GM18870 (cell line): Measurements from ENCODE around the gene C1orf174.

ENCODE experiments used
- ATAC-seq: cut with Tn5 transposase; IDR thresholded peaks from one replicate; pipeline ENCODE4 v1.9.1; 2021; ENCODE audit warnings: moderate library complexity; ENCODE audit not compliant: unreplicated experiment

Gene C1orf174

DNA sequence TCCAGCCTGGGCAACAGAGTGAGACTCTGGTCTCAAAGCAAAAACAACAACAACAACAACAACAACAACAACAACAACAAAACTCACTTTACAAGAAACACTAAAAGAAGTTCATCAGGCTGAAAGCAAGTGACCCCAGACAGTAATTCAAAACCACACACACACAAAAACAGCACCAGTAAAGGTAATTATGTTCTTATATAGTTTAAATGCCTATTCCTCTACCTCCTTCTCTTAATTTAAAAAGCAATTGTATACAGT lies 1.7 kb downstream of the C1orf174 start:
- ATAC-seq = no peak

DNA sequence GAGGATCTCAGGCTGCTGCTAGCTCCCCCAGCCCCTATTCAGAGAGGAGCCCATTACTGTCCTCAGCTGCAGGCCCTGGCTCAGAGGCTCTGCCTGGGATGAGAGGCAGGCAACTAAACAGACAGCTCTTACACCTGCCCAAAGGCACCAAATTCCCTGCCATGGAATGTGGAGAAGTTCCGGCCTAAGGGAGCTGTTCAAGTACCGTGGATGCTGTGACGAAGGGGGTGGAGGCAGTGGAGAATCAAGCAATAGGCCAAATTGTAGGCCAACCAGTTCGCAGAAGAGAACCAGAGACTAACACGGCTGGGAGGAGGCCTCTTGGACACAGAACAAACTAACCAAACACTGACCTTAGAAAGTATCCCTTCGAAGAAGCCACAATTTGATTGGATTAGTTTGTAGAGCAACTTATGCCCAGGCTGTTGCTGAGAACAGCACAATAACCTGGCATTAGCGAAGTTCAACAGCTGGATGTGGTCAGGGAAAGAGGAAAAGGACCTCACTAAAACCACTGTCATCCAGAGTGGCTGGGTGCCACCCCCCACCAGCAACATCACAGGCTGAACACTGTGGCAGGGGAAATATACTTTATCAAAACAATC lies 3.6 kb downstream of the C1orf174 start:
- ATAC-seq = no peak

DNA sequence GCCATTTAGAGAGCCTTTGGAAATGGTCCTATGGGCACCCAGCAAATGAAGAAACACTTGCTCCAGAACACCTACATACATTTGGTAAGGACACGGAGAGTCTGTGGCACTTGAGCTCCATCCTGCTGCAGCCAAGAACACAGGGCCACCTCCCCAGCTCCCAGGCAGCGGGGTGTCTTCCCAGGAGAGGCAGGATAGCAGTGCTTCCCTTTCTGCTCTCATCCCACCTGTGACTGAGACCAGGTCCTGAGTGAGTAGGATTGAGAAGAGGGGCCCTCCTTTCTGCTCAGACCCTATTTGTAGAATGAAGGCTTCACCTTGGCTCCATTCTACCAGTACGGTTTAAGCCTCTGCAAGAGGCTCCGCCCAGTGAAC lies 4.1 kb downstream of the C1orf174 start:
- no peak for ATAC-seq

DNA sequence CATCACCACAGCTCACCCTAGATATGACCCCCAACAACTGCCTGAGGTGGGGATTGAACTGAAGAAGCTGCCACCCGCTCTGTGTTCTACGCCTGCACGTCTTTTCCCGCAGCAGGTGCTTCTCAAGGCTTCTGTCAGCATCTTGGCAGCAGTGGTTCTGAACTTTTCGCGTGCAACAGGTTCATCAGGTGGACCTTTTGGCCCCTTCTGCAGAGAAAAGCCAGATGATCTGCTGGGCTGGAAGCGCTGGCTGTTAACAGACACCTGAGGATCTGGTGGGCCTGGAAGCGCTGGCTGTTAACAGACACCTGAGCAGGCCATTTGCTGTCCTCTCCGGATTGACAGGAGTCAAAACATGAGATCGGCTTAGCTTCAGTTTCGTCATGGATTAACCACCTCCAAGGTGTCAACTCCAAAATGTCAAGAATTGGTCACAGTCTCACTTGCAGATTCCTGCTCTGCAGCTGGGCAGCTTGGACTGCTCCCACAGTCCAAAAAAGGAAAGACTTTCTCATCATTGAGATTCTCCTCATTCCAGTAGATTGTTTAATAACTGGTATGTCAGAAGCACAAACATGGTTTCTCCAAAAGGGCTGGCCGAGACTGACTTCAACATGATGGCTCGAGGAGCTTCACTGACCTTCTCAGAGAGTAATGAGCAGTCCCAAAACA lies 4.7 kb downstream of the C1orf174 start:
- ATAC-seq = no peak

DNA sequence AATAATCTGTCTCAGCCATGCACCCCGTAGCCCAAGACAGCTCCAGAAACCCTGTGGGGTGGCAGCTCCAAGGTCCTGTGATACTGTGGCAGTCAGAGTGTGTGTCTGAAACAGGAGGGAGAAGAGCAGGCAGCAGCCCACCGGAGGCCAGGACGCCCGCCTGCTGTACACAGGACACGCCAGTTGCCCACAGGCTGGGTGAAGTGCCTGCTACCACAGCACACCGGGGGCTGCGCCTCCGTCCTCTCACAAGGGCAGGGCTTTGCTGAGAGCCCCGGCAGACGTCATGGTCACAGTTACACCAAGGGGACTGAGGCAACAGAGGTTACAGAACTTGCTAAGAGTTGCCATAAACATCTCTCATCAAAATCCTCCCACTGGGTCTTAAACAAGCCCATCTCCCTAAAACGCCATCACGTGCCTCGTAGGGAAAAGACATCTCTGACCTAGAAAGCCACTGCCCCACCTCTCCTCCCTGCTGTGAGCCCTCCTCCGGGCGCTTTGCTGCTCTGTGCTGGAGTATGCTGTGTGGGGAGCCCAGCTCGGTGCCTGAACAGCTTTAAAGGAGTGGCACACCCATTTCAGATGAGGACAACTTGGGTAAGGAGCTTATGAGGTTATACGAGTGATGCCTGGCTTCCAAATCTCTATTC lies 5.3 kb downstream of the C1orf174 start:
- ATAC-seq = no peak

DNA sequence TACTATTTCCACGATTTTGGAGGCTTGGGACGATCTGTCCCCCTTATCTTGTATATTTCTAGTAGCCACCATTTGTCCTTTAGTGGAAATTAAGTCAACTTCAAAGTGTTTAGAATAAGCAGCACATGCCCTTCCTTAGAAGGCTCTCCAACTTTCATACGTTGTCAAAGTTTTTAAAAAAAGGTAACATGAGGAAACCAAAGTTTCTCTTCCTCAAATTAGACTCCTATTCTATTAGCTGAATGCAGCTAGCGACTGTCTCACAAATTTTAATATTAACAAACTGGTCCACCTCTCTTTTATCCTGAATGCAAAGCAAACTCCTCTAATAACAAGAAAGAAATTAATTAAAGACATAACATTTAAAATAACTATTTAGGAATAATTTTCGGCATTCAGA lies 6.9 kb downstream of the C1orf174 start:
- no peak for ATAC-seq

DNA sequence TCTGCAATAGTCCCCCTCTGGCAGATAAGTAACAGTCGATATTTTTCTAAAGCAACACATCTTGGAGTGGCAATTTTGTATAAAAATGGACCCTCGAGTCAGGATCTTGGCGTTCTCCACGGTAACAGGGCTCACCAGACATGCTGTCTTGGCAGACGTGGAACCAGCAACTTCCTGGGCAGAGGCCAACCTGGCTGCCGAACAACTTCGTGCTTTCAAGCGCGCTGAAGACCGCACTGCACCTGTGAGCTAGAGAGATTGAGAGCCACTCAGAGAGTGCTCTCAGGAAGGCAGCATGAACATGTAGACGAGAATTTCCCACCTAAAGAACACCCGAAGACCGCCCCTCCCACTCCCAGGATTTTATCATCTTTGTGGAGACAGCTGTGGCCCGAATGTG lies 7.3 kb downstream of the C1orf174 start:
- no peak for ATAC-seq

DNA sequence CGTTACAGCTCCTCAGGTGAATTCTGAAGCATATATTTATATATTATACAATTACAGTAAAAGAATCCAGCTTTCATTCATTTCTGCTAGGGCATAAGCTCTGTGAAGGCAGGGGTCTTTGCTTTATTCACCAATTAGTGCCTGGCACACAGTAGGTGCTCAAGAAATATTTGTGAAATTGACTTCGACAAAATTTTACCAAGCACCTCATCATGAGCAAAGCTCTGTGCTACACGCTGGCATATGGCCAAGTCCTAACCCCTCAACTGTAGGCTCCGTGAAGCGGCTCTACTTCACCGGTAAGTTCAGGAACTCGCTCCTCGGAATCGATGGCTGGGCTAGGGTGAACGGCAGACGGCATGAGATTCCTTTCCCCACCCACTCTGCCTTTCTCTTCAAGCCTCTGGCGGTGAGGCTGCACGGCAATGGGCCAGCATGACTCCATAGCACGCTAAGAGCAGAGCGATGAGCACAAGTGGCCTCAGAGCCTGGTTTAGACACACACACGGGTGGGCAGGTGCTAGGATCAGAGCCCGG lies 8.7 kb downstream of the C1orf174 start:
- ATAC-seq = no peak

DNA sequence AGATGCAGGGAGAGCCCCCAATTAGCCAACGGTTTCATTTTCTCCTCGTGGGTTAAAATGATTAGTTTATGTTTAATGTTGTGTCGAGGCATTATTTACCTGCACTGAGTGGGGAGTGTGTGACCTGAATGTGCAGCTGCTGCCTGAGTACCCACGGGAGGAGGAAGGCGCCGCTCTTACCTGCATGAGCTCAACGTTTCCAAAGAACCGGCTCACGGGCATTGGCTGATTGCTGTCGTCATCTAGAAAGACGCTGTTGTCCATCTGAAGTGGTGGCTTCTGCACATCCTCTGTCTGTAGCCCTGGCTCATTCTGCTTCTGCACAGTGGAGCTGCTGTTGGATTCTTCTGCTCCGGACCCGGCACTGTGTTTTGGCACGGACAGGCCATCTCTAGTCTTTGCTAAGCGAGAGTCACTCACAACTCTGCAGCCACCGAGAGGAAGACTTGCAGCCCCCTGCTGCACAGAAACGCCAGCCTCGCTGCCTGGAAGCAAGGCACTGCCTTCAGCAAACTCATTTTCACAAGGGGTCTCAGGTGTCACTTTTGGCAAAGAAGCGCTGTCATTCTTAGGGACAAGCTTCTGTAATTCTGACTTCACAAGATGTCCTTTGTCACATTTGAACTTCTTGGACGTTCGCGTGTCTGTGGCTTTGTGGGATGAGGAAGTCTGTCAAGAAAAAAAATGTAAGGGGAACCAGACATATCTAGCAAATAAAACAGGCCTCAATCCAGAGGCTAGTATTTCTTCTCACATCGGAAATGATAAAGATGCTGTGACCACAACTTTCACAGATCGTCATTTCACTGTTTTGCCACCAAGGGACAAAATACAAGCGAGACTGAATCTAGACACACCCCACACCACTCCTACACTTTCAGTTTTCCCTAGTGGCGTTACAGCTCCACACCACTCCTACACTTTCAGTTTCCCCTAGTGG lies 9.4 kb downstream of the C1orf174 start:
- ATAC-seq = no peak

DNA sequence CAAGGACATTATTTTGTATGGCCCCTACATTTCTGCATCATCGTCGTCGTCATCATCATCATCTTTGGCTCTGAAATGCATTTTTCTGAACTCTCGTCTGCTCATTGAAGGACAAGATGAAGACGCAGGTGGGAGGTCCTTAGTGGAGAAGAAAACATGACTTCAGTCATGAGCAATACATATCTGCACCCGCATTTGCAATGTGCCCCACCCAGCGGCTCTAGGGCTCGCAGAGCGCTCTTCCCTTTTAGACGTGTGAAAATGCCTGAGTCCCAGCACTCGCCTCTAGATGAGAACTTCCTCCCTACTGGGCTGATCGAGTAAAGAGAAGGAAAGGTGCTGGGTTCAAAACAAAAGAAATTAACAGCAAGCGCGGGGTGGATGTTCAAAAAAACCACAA lies 10.1 kb downstream of the C1orf174 start:
- no peak for ATAC-seq

DNA sequence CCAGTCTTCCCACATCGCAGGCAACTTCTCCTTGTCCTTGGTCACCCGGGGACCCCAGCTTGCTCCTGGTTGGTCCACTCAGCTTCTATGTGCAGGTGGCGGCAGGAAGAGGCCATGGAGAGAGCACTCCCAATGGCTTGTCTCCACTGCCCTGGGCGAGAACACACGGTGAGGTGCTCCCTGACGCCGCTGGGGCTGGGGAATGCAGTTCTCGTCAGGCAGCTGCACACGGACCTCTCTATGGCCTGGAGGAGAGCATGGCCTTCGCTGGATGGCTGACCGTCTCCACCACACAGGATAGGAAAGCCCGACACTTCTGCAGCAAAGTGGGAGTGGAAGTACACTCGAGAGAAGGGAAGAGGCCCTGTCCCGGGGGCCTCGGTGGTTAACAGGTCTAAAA lies 11.8 kb downstream of the C1orf174 start:
- no peak for ATAC-seq

DNA sequence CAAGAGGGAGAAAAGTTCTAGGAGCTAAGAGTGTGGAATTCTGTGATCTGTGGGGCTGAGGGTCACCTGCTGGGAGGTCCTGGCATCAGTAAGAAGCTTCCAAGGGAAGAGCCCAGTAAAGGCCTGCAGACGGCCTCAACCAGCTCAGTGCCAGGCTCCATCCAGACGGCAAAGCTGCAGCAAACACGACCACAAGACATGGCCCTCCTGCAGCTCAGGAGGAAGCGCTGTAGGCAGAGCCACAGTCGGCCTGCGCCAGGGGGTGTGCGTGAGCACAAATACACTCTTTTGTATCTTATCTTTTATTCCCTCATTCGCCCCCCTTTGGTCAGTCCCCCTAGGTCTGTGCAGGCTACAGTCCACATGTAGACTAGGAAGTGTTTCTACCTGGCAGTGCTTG lies 13.4 kb downstream of the C1orf174 start:
- ATAC-seq = no peak

DNA sequence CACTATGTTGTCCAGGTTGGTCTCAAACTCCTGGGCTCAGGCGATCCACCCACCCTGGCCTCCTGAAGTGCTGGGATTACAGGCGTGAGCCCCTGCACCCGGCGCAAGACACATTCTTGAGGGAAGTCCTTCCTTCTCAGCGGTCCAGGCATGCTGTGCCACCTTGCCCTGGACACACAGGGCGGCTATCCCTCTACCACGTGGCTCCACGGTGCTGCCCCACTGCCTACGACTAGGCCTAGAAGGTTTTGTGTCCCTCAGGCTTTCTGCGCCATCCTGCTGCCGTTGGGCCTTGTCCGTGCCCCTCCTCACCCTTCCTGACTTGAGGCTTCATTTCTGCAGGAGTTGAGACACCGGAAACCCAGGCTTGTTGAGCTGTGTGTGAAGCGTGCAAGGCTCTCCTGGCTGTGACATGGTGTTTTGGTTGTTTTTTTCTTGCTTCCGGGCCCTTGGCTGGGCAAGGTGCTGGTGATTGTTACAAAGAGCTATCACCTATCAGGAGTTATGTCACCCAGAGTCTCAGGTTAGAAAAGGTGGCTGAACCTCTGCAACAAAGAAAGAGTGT lies 13.9 kb downstream of the C1orf174 start:
- ATAC-seq = no peak

DNA sequence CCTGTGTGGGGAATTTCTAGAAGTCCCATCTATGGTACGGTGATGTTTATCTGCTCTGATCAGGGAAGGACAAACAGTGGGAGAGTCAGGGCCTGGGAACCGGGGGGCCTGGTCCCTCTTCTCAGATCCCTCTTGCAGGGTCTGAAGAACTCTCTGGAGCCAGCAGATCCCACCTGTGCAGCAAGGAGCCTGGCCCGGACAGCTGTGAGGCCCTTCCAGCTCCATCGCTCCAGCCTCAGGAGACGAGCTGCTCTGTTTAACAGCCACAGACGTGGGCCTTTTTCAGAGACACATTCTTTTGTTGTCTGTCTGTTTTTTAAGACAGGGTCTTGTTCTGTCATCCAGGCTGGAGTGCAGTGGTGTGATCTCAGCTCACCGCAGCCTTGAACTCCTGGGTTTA lies 14.5 kb downstream of the C1orf174 start:
- ATAC-seq = no peak

DNA sequence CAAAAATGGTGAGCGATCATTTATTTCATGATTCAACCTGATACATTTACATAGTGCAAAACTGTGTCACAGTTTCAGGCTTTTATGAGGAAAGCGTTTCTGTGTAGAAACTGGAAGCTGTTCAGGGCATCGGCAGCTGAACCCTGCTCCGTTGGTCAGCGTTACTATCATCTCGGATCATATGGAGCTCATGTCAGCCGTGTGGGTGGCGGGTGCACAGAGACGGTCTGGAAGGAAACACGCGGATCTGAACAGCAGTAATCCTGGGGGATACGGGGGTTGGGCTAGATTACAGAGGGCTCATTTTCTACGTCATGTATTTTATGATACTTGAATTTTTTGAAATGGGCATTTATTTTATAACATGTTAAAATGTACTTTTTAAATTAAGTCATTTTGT lies 15.1 kb downstream of the C1orf174 start:
- ATAC-seq = no peak

DNA sequence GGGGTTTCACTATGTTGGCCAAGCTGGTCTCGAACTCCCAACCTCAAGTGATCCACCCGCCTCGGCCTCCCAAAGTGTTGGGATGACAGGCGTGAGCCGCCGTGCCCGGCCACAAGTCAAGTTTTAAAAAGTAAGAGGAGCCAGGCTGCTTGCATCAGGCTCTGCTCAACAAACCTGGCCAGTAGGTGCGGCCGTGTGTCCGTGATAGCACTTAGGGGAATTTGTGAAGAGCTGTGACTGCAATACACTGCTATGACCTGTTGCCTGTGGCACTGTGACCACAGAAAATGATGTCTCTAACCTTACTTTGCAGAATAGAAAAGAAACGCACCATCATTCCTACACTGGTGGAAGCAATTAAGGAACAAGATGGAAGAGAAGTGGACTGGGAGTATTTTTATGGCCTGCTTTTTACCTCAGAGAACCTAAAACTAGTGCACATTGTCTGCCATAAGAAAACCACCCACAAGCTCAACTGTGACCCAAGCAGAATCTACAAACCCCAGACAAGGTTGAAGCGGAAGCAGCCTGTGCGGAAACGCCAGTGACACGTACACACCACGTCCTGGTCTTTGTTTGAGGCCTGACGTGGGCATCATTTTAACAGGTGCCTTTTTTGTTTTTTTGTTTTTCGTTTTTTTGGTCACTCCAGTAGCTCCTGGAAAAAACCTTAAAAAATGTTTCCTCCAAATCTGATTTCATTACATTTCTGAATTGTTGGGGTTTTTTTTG lies 16.7 kb downstream of the C1orf174 start:
- ATAC-seq = no peak

DNA sequence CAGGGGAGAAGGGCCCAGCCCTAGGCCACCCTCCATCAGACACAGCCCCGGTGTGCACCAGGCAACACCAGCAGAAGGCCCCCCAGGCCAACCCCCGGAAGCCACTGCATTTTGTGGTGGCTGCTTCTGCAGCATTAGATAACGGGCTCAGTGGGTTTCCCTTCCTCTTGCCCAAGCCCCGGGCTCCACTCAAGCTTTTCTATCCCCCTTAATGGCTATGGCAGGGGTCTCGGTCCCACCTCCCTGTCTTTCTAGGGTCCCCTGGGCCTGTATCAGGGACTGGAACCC lies 18.9 kb downstream of the C1orf174 start:
- no peak for ATAC-seq

DNA sequence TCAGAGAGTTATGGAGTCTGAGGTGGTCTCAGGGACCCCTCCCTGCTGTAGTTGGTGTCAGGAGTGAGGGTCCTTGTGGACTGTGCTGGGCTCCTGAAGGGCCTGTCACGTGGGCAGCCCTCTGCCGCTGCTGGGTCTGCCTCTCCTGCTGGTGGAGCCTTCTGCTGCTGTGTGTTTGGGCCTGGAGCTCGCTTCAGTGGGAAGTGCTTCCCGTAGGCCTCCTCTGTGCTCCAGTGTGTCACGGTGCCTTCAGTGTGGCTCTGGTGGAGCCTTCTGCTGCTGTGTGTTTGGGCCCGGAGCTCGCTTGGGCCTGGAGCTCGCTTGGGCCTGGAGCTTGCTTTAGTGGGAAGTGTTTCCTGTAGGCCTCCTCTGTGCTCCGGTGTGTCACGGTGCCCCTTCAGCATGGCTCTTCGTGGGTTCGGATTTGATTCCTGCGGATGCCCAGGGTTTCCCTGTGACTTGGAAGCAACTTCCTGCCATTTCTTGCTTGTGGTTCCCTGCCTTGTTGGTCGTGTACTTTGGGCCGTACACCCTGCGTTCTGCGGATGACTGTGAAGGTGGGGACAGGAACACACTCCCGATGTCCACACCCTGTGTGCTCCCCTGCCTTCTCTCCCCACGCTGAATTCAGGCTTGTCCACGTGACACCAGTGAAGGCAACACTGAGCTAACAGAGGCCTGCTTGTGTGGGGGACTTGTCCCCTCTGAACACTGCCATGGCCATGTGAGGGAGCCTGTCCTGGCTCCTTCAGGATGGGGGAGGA lies 19.5 kb downstream of the C1orf174 start:
- ATAC-seq = no peak

DNA sequence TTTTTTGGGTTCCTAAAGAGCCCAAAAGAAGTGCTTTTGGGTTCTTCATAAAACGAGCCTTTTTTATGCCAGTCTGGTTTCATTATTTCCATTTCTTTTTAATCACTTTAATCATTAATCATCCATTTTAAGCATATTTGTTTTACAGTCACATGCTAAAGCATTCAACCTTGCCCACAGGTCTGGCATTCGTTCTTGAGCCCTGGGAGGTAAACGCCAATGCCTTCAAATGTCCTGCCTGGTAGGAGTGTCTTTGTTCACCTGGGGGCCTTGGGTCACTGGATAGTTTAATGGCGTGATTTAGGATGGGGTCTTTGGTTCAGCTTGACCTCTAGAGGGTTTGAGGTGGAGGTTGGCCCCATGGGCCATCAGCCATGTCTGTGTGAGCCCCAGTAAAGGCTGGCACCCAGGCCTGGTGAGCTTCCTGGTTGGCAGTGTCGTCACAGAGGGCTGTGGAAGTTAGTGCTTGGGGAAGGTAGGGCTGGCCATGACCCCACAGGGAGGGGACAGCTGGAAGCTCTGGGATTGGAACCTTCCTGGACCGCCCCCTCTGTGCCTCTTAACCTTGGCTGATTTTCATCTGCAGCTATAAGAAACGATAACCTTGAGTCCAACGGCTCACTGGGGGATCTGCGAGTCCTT lies 20.2 kb downstream of the C1orf174 start:
- ATAC-seq = no peak

DNA sequence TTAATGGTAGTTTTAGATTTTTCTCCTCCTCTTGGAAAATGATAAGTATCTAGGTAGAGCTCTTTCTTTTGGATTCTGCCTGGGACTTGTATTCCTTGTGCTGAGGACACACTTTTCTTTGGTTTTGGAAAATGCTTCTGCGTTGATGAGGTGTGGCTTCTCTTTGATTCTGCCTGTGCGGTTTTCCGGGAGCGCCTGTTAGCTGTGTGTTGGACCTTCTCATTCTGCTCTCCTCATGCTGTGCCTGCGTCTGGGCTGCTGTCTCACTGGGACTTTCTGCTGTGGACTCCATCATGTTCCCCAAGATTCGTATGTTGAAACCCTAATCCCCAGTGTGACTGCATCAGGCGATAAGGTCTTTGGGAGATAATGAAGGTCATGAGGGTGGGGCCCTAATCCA lies 21.0 kb downstream of the C1orf174 start:
- no peak for ATAC-seq
